HUES6 (cell line): ENCODE results near the gene CUL7.

Experiments used
- H3K27ac ChIP-seq: 2 replicates; pipeline ENCODE4 v1.7.0; 2013; ENCODE audit warnings: low read depth, mild to moderate bottlenecking, low read length, inconsistent platforms
- H3K27me3 ChIP-seq: 2 replicates; pipeline ENCODE4 v1.6.1; 2013; ENCODE audit warnings: low read length; ENCODE audit not compliant: control insufficient read depth, insufficient read depth
- H3K36me3 ChIP-seq: 2 replicates; pipeline ENCODE4 v1.6.1; 2013; ENCODE audit warnings: low read length; ENCODE audit not compliant: control insufficient read depth, insufficient read depth
- H3K4me1 ChIP-seq: 2 replicates; pipeline ENCODE4 v1.6.1; 2013; ENCODE audit warnings: low read length; ENCODE audit not compliant: control insufficient read depth, insufficient read depth
- H3K4me3 ChIP-seq: 2 replicates; pipeline ENCODE4 v1.5.1; 2013; ENCODE audit warnings: low read depth, low read length
- H3K9ac ChIP-seq: one replicate; pipeline ENCODE4 v1.6.1; 2013; ENCODE audit warnings: mild to moderate bottlenecking, low read length
- H3K9me3 ChIP-seq: 2 replicates; pipeline ENCODE4 v1.6.1; 2013; ENCODE audit warnings: low read depth, low read length; ENCODE audit not compliant: control insufficient read depth, insufficient read depth

Gene CUL7

DNA sequence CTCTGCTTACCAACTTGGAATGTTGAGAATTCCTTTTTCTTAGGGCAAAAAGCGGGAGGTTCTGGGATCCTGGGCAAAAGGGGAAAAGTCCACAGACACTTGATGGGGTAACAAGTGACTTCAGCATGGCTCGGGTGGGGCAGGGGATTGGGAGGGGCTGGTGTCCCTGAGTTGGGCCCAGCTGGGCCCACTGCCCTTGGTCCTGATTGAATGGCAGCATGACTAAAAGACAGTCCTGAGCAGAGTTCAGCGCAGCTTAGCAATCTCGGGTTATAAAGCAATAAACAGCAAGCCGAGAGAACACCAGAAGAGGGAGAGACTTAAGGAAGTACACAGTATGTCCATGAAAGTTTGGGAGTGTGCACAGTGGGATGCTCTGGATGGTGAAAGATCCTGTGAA is 63.7 kb downstream of the CUL7 start:
- Histone ChIP-seq H3K4me1 (peaks cover 3% of the 10 kb centered on the region; the same call in 1 of the 2 replicates), H3K9me3 (no peaks in the 10 kb centered on the region), H3K9ac (no peak overlapping the region), H3K4me3 (no peak overlapping the region), H3K36me3 (peaks cover 28% of the 10 kb centered on the region), H3K27me3 (no peaks in the 10 kb centered on the region), H3K27ac (no peak overlapping the region)

DNA sequence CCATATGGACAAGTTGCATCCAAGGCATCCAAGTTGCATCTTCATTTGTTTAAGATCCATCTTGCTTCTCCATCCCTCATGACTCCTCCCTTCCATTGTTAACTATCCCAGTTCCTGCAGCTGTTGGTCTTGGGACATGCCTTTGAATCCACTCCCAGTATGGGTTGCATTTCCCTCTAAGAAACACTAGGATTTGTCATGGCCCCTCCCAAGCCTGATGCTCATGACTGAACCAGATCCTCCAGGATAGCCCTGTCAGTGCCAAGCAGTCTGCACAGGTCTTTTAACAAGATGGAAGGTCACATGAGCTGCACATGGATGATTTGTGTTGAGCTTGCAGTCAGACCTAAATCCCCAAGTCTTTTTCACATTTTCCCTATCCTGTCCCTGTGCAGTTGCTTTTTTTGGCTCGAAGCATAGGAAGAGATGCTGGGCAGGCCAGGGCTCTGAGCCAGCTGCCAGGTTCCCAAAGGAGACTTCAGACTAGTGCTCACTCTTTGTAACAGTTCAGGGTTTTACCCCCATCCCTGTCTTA is 65.1 kb downstream of the CUL7 start:
- no peak overlapping the region for H3K27ac ChIP-seq
- no peaks in the 10 kb centered on the region for H3K27me3 ChIP-seq
- H3K9me3 ChIP-seq: no peaks in the 10 kb centered on the region
- H3K9ac ChIP-seq: no peak overlapping the region
- H3K4me3 ChIP-seq: no peak overlapping the region
- H3K36me3 ChIP-seq: peaks cover 28% of the 10 kb centered on the region
- H3K4me1 ChIP-seq: peaks cover 3% of the 10 kb centered on the region; the same call in 1 of the 2 replicates
